ENCODE data around the gene CISD3.

Gene CISD3

DNA sequence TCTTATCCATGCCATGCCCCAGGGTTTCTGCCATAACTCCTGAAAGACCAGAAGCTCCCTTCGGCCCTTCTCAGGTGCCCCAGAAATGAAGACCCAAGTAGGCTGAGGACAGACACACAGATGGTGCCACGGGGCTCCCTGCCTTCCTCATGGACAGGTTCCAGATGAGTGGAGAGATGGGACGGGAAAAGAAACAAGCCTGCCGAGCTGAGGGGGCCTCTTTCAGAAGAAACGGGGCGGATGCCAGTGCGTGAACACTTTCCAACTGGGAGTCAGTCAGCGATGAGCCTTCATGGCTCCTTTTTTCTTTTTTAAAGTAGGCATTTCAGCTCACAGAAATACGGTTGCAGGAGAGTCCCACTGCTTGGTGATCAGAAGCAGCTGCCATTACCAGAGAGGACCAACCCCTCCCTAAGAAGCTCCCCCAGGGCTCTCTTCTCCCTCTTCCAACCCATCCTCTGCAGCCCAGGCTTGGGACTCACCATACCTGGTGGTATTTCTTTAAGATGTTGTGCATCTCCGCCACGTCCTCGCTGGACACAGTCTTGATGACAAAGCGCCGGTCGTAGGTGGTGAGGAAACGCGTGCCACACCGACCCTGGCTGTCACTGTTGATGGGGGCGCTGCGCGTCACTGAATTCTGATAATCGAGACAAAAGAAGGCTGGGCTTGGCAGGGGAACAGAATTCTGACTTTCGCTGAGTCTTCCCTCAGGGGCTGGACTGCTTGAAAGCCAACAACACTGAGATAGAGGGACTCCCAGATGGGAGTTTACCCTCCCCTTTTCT, 50.0 kb downstream of the CISD3 start:
- no peak for DNase-seq (ENCODE audit: low read depth)

DNA sequence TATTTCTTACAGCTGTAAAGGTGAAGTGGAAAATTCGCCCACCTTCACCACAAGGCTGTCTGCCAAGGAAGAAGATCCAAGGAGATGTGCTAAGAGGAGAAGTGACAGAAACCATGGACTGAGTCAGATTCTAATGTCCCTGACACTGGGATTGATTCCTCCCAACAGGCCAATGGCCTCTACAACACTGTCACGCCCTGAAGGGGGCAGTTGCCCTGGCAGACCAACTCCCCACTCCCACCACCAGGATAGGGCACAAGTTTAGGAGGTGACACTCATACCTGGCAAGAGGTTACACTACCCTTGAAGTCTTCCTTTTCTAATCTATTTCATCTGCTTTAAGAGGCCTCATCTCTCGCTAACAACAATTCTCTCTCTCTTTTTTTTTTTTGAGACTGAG, 53.1 kb downstream of the CISD3 start:
- no peak for DNase-seq (ENCODE audit: low read depth)
